H9 (cell line): Measurements from ENCODE around the gene ZNF609. TPM values are rescaled to one million over a fixed set of nuclear protein-coding genes. Genes with fewer than 3 reads are reported as not detected.

Experiments used
- DNase-seq: peaks from one replicate; pipeline ENCODE4 v3.0.0-alpha.2; 2017
- H2AFZ ChIP-seq: one replicate; pipeline ENCODE4 v1.6.1; 2013; ENCODE audit warnings: mild to moderate bottlenecking, low read length, control low read depth, moderate library complexity
- H2AK5ac ChIP-seq: 2 replicates; pipeline ENCODE4 v1.6.1; 2013; ENCODE audit warnings: low read length, control low read depth, mixed read lengths; ENCODE audit not compliant: insufficient read length
- H2BK120ac ChIP-seq: one replicate; pipeline ENCODE4 v1.6.1; 2013; ENCODE audit warnings: low read depth, mild to moderate bottlenecking, low read length, control low read depth, inconsistent platforms; ENCODE audit not compliant: poor library complexity, severe bottlenecking
- H2BK12ac ChIP-seq: 2 replicates; pipeline ENCODE4 v1.6.1; 2013; ENCODE audit warnings: low read length, control low read depth, mixed read lengths, low read depth; ENCODE audit not compliant: insufficient read length
- H2BK15ac ChIP-seq: 2 replicates; pipeline ENCODE4 v1.6.1; 2013; ENCODE audit warnings: low read depth, low read length, control low read depth
- H2BK20ac ChIP-seq: one replicate; pipeline ENCODE4 v1.6.1; 2013; ENCODE audit warnings: low read depth, mild to moderate bottlenecking, low read length, control low read depth, inconsistent platforms; ENCODE audit not compliant: poor library complexity, severe bottlenecking
- H2BK5ac ChIP-seq: 2 replicates; pipeline ENCODE4 v1.6.1; 2013; ENCODE audit warnings: low read length, control low read depth, mixed read lengths; ENCODE audit not compliant: insufficient read length
- H3K14ac ChIP-seq: 2 replicates; pipeline ENCODE4 v1.6.1; 2013; ENCODE audit warnings: low read length, control low read depth; ENCODE audit not compliant: insufficient read depth
- H3K18ac ChIP-seq: 2 replicates; pipeline ENCODE4 v1.6.1; 2013; ENCODE audit warnings: low read depth, mild to moderate bottlenecking, mixed read lengths, low read length, control low read depth; ENCODE audit not compliant: insufficient read length
- H3K23ac ChIP-seq: 2 replicates; pipeline ENCODE4 v1.6.1; 2013; ENCODE audit warnings: low read length, control low read depth, mixed read lengths, low read depth; ENCODE audit not compliant: insufficient read length
- H3K23me2 ChIP-seq: 2 replicates; pipeline ENCODE4 v1.6.1; 2013; ENCODE audit warnings: low read depth, mild to moderate bottlenecking, mixed read lengths, low read length, control low read depth; ENCODE audit not compliant: insufficient read length, poor library complexity, severe bottlenecking
- H3K27ac ChIP-seq: 2 replicates; pipeline ENCODE4 v1.5.1; 2013; ENCODE audit warnings: low read length, control low read depth, mixed read lengths, low read depth; ENCODE audit not compliant: insufficient read length
- H3K27me3 ChIP-seq: 2 replicates; pipeline ENCODE4 v1.6.1; 2013; ENCODE audit warnings: low read length, control low read depth, inconsistent platforms; ENCODE audit not compliant: insufficient read depth
- H3K4ac ChIP-seq: 2 replicates; pipeline ENCODE4 v1.6.1; 2013; ENCODE audit warnings: low read depth, mild to moderate bottlenecking, control low read depth, inconsistent platforms, low read length, moderate library complexity
- H3K4me1 ChIP-seq: 2 replicates; pipeline ENCODE4 v1.6.1; 2013; ENCODE audit warnings: low read length, control low read depth, inconsistent platforms; ENCODE audit not compliant: insufficient read depth
- H3K4me2 ChIP-seq: 2 replicates; pipeline ENCODE4 v1.6.1; 2013; ENCODE audit warnings: low read length, control low read depth, mixed read lengths; ENCODE audit not compliant: insufficient read length, insufficient read depth
- H3K56ac ChIP-seq: 2 replicates; pipeline ENCODE4 v1.6.1; 2013; ENCODE audit warnings: low read depth, mild to moderate bottlenecking, mixed read lengths, low read length, control low read depth; ENCODE audit not compliant: insufficient read length
- H3K79me1 ChIP-seq: 2 replicates; pipeline ENCODE4 v1.6.1; 2013; ENCODE audit warnings: low read depth, mild to moderate bottlenecking, moderate library complexity, low read length, control low read depth, inconsistent platforms; ENCODE audit not compliant: insufficient read depth, poor library complexity, severe bottlenecking
- H3K79me2 ChIP-seq: 2 replicates; pipeline ENCODE4 v1.6.1; 2013; ENCODE audit warnings: low read length, control low read depth, inconsistent platforms; ENCODE audit not compliant: insufficient read depth
- H3K9ac ChIP-seq: 2 replicates; pipeline ENCODE4 v1.6.1; 2013; ENCODE audit warnings: low read length, control low read depth, mixed read lengths; ENCODE audit not compliant: insufficient read length; ENCODE audit errors: extremely low read depth
- H3K9me3 ChIP-seq: one replicate; pipeline ENCODE4 v1.6.1; 2013; ENCODE audit warnings: low read depth, low read length, inconsistent platforms; ENCODE audit not compliant: control insufficient read depth
- H3T11ph ChIP-seq: one replicate; pipeline ENCODE4 v1.6.1; 2013; ENCODE audit warnings: mild to moderate bottlenecking, low read length, control low read depth, inconsistent platforms
- H4K20me1 ChIP-seq: one replicate; pipeline ENCODE4 v1.6.1; 2013; ENCODE audit not compliant: control insufficient read depth, insufficient read length, insufficient read depth
- H4K5ac ChIP-seq: 2 replicates; pipeline ENCODE4 v1.6.1; 2013; ENCODE audit warnings: low read depth, mild to moderate bottlenecking, mixed read lengths, low read length, control low read depth; ENCODE audit not compliant: insufficient read length
- H4K8ac ChIP-seq: replicated peaks from 2 replicates; pipeline ENCODE4 v1.6.1; 2013; ENCODE audit warnings: low read length, control low read depth, mixed read lengths, low read depth; ENCODE audit not compliant: insufficient read length
- H4K91ac ChIP-seq: 2 replicates; pipeline ENCODE4 v1.6.1; 2013; ENCODE audit warnings: low read depth, mild to moderate bottlenecking, moderate library complexity, mixed read lengths, low read length, control low read depth; ENCODE audit not compliant: insufficient read length
- H3K27ac Mint-ChIP-seq, 3 experiments: 2 replicates in 2 of 3; 3 replicates in 1 of 3; pipeline ENCODE4 v1.8.0; 2020 to 2021; ENCODE audit warnings: mixed read lengths in 3 of 3, mild to moderate bottlenecking in 1 of 3, moderate library complexity in 1 of 3
- H3K27me3 Mint-ChIP-seq: 2 replicates; pipeline ENCODE4 v1.8.0; 2021; ENCODE audit warnings: low read depth, mild to moderate bottlenecking, moderate library complexity, mixed read lengths
- H3K36me3 Mint-ChIP-seq, 3 experiments: 2 replicates in 2 of 3; 3 replicates in 1 of 3; pipeline ENCODE4 v1.8.0; 2020 to 2021; ENCODE audit warnings: low read depth in 3 of 3, mixed read lengths in 3 of 3; ENCODE audit not compliant: insufficient read depth in 1 of 3
- H3K4me1 Mint-ChIP-seq, 2 experiments: 2 replicates each; pipeline ENCODE4 v1.8.0; 2020; ENCODE audit warnings: mixed read lengths in 2 of 2
- H3K4me3 Mint-ChIP-seq, 2 experiments: 2 replicates in 1 of 2; 3 replicates in 1 of 2; pipeline ENCODE4 v1.8.0; 2020 to 2021; ENCODE audit warnings: mild to moderate bottlenecking in 2 of 2, mixed read lengths in 2 of 2, moderate library complexity in 1 of 2
- H3K9me3 Mint-ChIP-seq, 2 experiments: 2 replicates in 1 of 2; 3 replicates in 1 of 2; pipeline ENCODE4 v1.8.0; 2020; ENCODE audit warnings: mild to moderate bottlenecking in 2 of 2, mixed read lengths in 2 of 2, moderate library complexity in 1 of 2
- CTCF ChIP-seq: fragments of 200-600 bp; sonication (generic); conservative IDR thresholded peaks from 3 replicates; pipeline ENCODE4 v1.8.0; 2021; ENCODE audit warnings: antibody characterized with exemption, mild to moderate bottlenecking
- WGBS: extraction: QIAGEN DNeasy Blood & Tissue Kit; methylation state at CpG from one replicate; pipeline ENCODE4 v1.1.7; 2013; ENCODE audit warnings: missing lambda C conversion rate, low lambda C conversion rate, mixed read lengths; ENCODE audit not compliant: insufficient read length; ENCODE audit errors: extremely low coverage; 5-methylcytosine and 5-hydroxymethylcytosine counted together
- total RNA-seq: library from RNA; stranded (reverse); gene quantifications from 2 replicates; pipeline ENCODE4 v1.2.1, GENCODE V29; 2021

The ZNF609 gene
- total RNA-seq, 1 experiment from 2014 or later, result 45.3 TPM

- DNase-seq, result no peak
- Histone ChIP-seq H4K91ac (no peak overlapping the region), H2BK5ac (no peak overlapping the region), H2BK12ac (no peak overlapping the region), H3T11ph (no peak overlapping the region), H3K27ac (no peak overlapping the region), H3K18ac (no peak overlapping the region), H2AK5ac (no peak overlapping the region), H3K4ac (no peak overlapping the region), H2AFZ (no peak overlapping the region), H3K4me1 (peaks cover 5% of the 10 kb centered on the region; the same call in 1 of the 2 replicates), H3K14ac (no peak overlapping the region), H3K79me1 (no peaks in the 10 kb centered on the region), H2BK15ac (no peak overlapping the region), H3K9me3 (no peaks in the 10 kb centered on the region), H4K20me1 (no peaks in the 10 kb centered on the region), H3K23ac (no peak overlapping the region), H2BK120ac (no peak overlapping the region), H3K4me2 (no peak overlapping the region), H2BK20ac (no peak overlapping the region), H3K23me2 (peaks cover 9% of the 10 kb centered on the region), H3K9ac (no peak overlapping the region), H4K8ac (no peak overlapping the region), H4K5ac (no peak overlapping the region), H3K56ac (no peak overlapping the region), H3K27me3 (no peaks in the 10 kb centered on the region), H3K79me2 (no peaks in the 10 kb centered on the region; the same call in 1 of the 2 replicates)
- Mint-ChIP-seq H3K27ac (peak overlapping the region in 2 of 3 experiments; percentile 4 to 35; a peak in 4 of 7 replicates), H3K36me3 (peaks cover 22 to 65% (median 37%) of the 10 kb centered on the region in 3 experiments), H3K9me3 (peaks cover 0 to 2% of the 10 kb centered on the region in 2 experiments; a peak in 1 of 5 replicates), H3K4me3 (no peak overlapping the region), H3K27me3 (no peaks in the 10 kb centered on the region), H3K4me1 (peaks cover 17 to 18% of the 10 kb centered on the region in 2 experiments)
- TF ChIP-seq CTCF, result no peak
- no CpG with 5 or more reads among the region's 10 CpGs for WGBS
These were observed 245.9 kb downstream of the ZNF609 start for GRCh38 chr15:64706011-64706911.
